GM12878 (cell line): ENCODE results near the gene UNC80. TPM values are rescaled to one million over a fixed set of nuclear protein-coding genes. Genes with fewer than 3 reads are reported as not detected.

Experiments used
- ATAC-seq: fragments of 200-7000 bp; cut with Tn5 transposase; 3 replicates; pipeline ENCODE4 v1.9.1; 2020; ENCODE audit warnings: mild to moderate bottlenecking, moderate library complexity
- BruUV-seq: library from RNA; stranded (reverse); fragments of 400-500 nt; replicated peaks from 2 replicates; lab custom pipeline; 2021; lab: Mats Ljungman, UMichigan
- CTCF ChIA-PET: fragments of 300-600 bp; sonication (Branson Sonifier 250); formaldehyde crosslinking; extraction: SDS; loops from one replicate; lab custom pipeline; 2021; ENCODE audit warnings: inconsistent platforms; lab: Yijun Ruan, JAX
- POLR2A ChIA-PET: fragments of 350-600 bp; formaldehyde crosslinking; extraction: SDS; loops from one replicate; lab custom pipeline; 2021; ENCODE audit warnings: inconsistent platforms; lab: Charles Lee
- RAD21 ChIA-PET: fragments of 300-600 bp; sonication (Branson Sonifier 250); formaldehyde crosslinking; loops from one replicate; lab custom pipeline; 2023; ENCODE audit warnings: antibody characterized with exemption; ENCODE audit not compliant: unreplicated experiment; lab: Charles Lee
- SMC1A ChIA-PET: fragments of 300-600 bp; sonication (Branson Sonifier 250); formaldehyde crosslinking; loops from one replicate; lab custom pipeline; 2023; ENCODE audit not compliant: unreplicated experiment, uncharacterized antibody; lab: Charles Lee
- DNase-seq: peaks from one replicate; pipeline ENCODE4 v3.0.0-alpha.2; 2011; ENCODE audit warnings: low read depth, low spot score
- FAIRE-seq: peaks from 3 replicates; lab custom pipeline; 2011; peaks lifted over from hg19 to GRCh38; lab: Jason Lieb, UNC
- H2AFZ ChIP-seq: 2 replicates; pipeline ENCODE4 v1.6.0; 2011; ENCODE audit warnings: low read depth, low read length, control low read depth; ENCODE audit not compliant: control insufficient read depth
- H3K27ac ChIP-seq: 2 replicates; pipeline ENCODE4 v1.5.1; 2011; ENCODE audit warnings: control low read depth; ENCODE audit not compliant: control insufficient read depth, insufficient read depth
- H3K27me3 ChIP-seq, 2 experiments: replicated peaks in 1 of 2; 2 replicates each; pipeline versions ENCODE4 v1.6.0 to v1.6.1; 2011; ENCODE audit warnings: low read length in 1 of 2; ENCODE audit not compliant: control insufficient read depth in 2 of 2, insufficient read depth in 2 of 2
- H3K36me3 ChIP-seq, 2 experiments: 2 replicates each; pipeline ENCODE4 v1.5.1; 2011; ENCODE audit warnings: low read length in 1 of 2; ENCODE audit not compliant: control insufficient read depth in 2 of 2, insufficient read depth in 2 of 2
- H3K4me1 ChIP-seq: 2 replicates; pipeline ENCODE4 v1.6.1; 2011; ENCODE audit warnings: mild to moderate bottlenecking, low read length, moderate library complexity, mixed read lengths; ENCODE audit not compliant: control insufficient read depth, insufficient read depth
- H3K4me2 ChIP-seq: 2 replicates; pipeline ENCODE4 v1.6.0; 2011; ENCODE audit warnings: control low read depth; ENCODE audit not compliant: control insufficient read depth, insufficient read depth
- H3K4me3 ChIP-seq: fragments of 200-600 bp; sonication (generic); 2 replicates; pipeline ENCODE4 v1.5.1; 2016
- H3K79me2 ChIP-seq: 2 replicates; pipeline ENCODE4 v1.6.0; 2011; ENCODE audit warnings: low read length; ENCODE audit not compliant: control insufficient read depth, insufficient read depth
- H3K9ac ChIP-seq: 2 replicates; pipeline ENCODE4 v1.8.0; 2011; ENCODE audit warnings: low read length, control low read depth, mixed read lengths; ENCODE audit not compliant: control insufficient read depth, insufficient read depth
- H3K9me3 ChIP-seq: replicated peaks from 3 replicates; pipeline ENCODE4 v1.5.1; 2011; ENCODE audit warnings: mild to moderate bottlenecking, low read length; ENCODE audit not compliant: control insufficient read depth, insufficient read depth
- H4K20me1 ChIP-seq: 2 replicates; pipeline ENCODE4 v1.6.0; 2011; ENCODE audit not compliant: control insufficient read depth, insufficient read depth
- BCLAF1 ChIP-seq: fragments of 450-650 bp; IDR thresholded peaks from 2 replicates; pipeline ENCODE4 v1.6.1; 2017; ENCODE audit warnings: antibody characterized with exemption, mild to moderate bottlenecking, moderate library complexity
- CBX3 ChIP-seq: fragments of 200-600 bp; sonication (generic); IDR thresholded peaks from 2 replicates; pipeline ENCODE4 v1.6.1; 2016; ENCODE audit warnings: low read depth, borderline replicate concordance
- EED ChIP-seq: sonication (generic); IDR thresholded peaks from 2 replicates; pipeline ENCODE4 v1.6.1; 2016; ENCODE audit warnings: antibody characterized with exemption, low read depth
- ELK1 ChIP-seq: IDR thresholded peaks from 2 replicates; pipeline ENCODE4 v1.6.1; 2012; ENCODE audit warnings: low read depth, low read length, improper control_type of control experiment
- KDM1A ChIP-seq: fragments of 200-600 bp; sonication (generic); IDR thresholded peaks from 2 replicates; pipeline ENCODE4 v1.6.1; 2016; ENCODE audit warnings: borderline replicate concordance
- USF2 ChIP-seq: IDR thresholded peaks from 2 replicates; pipeline ENCODE4 v1.6.1; 2011; ENCODE audit warnings: low read depth, low read length, improper control_type of control experiment, borderline replicate concordance
- ZZZ3 ChIP-seq: IDR thresholded peaks from 2 replicates; pipeline ENCODE4 v1.6.1; 2011; ENCODE audit warnings: low read depth; ENCODE audit not compliant: control insufficient read depth, insufficient read length
- WGBS: methylation state at CpG from one replicate; pipeline ENCODE4 v1.1.6; 2016; ENCODE audit warnings: low lambda C conversion rate; ENCODE audit not compliant: insufficient replicate concordance, insufficient coverage; ENCODE audit errors: missing lambda C conversion rate; 5-methylcytosine and 5-hydroxymethylcytosine counted together
- in situ Hi-C: fragments of 300-500 bp; cut with MboI; formaldehyde crosslinking; loops from 9 replicates; pipeline ENCODE4 v1.14.3; 2018; ENCODE audit warnings: mixed read lengths
- intact Hi-C: fragments of 100-400 bp; cut with micrococcal nuclease; formaldehyde crosslinking; loops from one replicate; pipeline ENCODE4 v1.14.2; 2022; ENCODE audit not compliant: unreplicated experiment
- polyA plus RNA-seq, 11 experiments: library from polyadenylated mRNA; depleted of rRNA in 4 of 11; unstranded in 6 of 11; stranded (reverse) in 5 of 11; fragments of >200 nt; fragmentation: Nextera tagmentation in 4 of 11; fragmentation: Illumina TruSeq in 1 of 11; extraction: Ambion mirVana in 4 of 11; extraction: Trizol in 1 of 11; gene quantifications; 1 replicate in 1 of 11; 2 replicates in 10 of 11; pipeline versions ENCODE4 v1.2.1 to v1.2.3, GENCODE V29; 2011 to 2016; ENCODE audit warnings: inconsistent platforms in 2 of 11, missing spikeins in 2 of 11, low read depth in 1 of 11
- total RNA-seq, 4 experiments: library from RNA; depleted of rRNA in 3 of 4; stranded (reverse); fragments of >200 nt in 3 of 4; fragmentation: Illumina TruSeq in 1 of 4; extraction: Trizol in 1 of 4; gene quantifications; 2 replicates each; pipeline versions ENCODE4 v1.2.1 to v1.2.3, GENCODE V29; 2013 to 2021
- TF ChIP-seq, protein P1 (sequence below): fragments of 450-650 bp; IDR thresholded peaks from 2 replicates; pipeline ENCODE4 v1.6.1; 2017; ENCODE audit warnings: mild to moderate bottlenecking, moderate library complexity
- TF ChIP-seq, protein P2 (sequence below): fragments of 450-650 bp; formaldehyde crosslinking; IDR thresholded peaks from 2 replicates; pipeline ENCODE4 v1.4.0; 2022; ENCODE audit warnings: mild to moderate bottlenecking, moderate library complexity

The UNC80 gene
- total and polyA plus RNA-seq, 10 of the 15 experiments (the other 5 are each of a cell fraction or from before 2014, with no cell fraction given), result not detected

- in situ Hi-C loops (no loop called here), intact Hi-C loops (no loop called here)
- Histone ChIP-seq H4K20me1 (no peaks in the 10 kb centered on the region), H3K9ac (no peak overlapping the region), H3K4me1 (no peaks in the 10 kb centered on the region), H3K27ac (no peak overlapping the region), H3K36me3 (no peaks in the 10 kb centered on the region), H3K27me3 (no peaks in the 10 kb centered on the region), H3K4me2 (no peak overlapping the region), H3K79me2 (no peaks in the 10 kb centered on the region), H3K9me3 (no peaks in the 10 kb centered on the region), H2AFZ (no peak overlapping the region), H3K4me3 (no peak overlapping the region)
- SMC1A ChIA-PET, result interaction anchor here (1.2 kb wide), 1 partner anchor 10 kb away, joined by 3 read pairs; no protein-coding TSS in a partner anchor
- CTCF ChIA-PET, result interaction anchor here (0.6 to 1.1 kb wide), 2 partner anchors 59 to 110 kb away, joined by 3 to 4 read pairs; no protein-coding TSS in a partner anchor
- no TSS peak for BruUV-seq
- RAD21 ChIA-PET, result no interaction called here
- no peak for DNase-seq
- POLR2A ChIA-PET, result no interaction called here
- FAIRE-seq, result no peak
- WGBS, result 33% methylated on average over 3 of the region's 3 CpGs
- ATAC-seq, result no peak
- TF ChIP-seq ELK1 (no peak), USF2 (no peak), BCLAF1 (no peak), CBX3 (no peak), KDM1A (no peak), ZZZ3 (no peak), EED (no peak)
- TF ChIP-seq, protein P1, sequence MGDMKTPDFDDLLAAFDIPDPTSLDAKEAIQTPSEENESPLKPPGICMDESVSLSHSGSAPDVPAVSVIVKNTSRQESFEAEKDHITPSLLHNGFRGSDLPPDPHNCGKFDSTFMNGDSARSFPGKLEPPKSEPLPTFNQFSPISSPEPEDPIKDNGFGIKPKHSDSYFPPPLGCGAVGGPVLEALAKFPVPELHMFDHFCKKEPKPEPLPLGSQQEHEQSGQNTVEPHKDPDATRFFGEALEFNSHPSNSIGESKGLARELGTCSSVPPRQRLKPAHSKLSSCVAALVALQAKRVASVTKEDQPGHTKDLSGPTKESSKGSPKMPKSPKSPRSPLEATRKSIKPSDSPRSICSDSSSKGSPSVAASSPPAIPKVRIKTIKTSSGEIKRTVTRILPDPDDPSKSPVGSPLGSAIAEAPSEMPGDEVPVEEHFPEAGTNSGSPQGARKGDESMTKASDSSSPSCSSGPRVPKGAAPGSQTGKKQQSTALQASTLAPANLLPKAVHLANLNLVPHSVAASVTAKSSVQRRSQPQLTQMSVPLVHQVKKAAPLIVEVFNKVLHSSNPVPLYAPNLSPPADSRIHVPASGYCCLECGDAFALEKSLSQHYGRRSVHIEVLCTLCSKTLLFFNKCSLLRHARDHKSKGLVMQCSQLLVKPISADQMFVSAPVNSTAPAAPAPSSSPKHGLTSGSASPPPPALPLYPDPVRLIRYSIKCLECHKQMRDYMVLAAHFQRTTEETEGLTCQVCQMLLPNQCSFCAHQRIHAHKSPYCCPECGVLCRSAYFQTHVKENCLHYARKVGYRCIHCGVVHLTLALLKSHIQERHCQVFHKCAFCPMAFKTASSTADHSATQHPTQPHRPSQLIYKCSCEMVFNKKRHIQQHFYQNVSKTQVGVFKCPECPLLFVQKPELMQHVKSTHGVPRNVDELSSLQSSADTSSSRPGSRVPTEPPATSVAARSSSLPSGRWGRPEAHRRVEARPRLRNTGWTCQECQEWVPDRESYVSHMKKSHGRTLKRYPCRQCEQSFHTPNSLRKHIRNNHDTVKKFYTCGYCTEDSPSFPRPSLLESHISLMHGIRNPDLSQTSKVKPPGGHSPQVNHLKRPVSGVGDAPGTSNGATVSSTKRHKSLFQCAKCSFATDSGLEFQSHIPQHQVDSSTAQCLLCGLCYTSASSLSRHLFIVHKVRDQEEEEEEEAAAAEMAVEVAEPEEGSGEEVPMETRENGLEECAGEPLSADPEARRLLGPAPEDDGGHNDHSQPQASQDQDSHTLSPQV, result no peak
- TF ChIP-seq, protein P2, sequence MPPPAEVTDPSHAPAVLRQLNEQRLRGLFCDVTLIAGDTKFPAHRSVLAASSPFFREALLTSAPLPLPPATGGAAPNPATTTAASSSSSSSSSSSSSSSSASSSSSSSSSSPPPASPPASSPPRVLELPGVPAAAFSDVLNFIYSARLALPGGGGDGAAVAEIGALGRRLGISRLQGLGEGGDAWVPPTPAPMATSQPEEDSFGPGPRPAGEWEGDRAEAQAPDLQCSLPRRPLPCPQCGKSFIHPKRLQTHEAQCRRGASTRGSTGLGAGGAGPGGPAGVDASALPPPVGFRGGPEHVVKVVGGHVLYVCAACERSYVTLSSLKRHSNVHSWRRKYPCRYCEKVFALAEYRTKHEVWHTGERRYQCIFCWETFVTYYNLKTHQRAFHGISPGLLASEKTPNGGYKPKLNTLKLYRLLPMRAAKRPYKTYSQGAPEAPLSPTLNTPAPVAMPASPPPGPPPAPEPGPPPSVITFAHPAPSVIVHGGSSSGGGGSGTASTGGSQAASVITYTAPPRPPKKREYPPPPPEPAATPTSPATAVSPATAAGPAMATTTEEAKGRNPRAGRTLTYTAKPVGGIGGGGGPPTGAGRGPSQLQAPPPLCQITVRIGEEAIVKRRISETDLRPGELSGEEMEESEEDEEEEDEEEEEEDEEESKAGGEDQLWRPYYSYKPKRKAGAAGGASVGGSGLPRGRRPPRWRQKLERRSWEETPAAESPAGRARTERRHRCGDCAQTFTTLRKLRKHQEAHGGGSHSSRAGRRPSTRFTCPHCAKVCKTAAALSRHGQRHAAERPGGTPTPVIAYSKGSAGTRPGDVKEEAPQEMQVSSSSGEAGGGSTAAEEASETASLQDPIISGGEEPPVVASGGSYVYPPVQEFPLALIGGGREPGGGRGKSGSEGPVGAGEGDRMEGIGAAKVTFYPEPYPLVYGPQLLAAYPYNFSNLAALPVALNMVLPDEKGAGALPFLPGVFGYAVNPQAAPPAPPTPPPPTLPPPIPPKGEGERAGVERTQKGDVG (CRISPR knock-in tag), result no peak
Measured at GRCh38 chr2:209823484-209823883, 51.9 kb downstream of the UNC80 start.
